ENCODE measurements around the gene HYAL1.

Gene HYAL1

GRCh38 chr3:50303013-50303815, at the start of gene HYAL1:
TSS of gene HYAL1 (minus strand) at chr3:50303574. CDS start at chr3:50302956, 618 bp downstream.
- no peak for DNase-seq (ENCODE audit: low read depth)
- TF ChIP-seq CTCF (conservative IDR thresholded peaks at IDR 0.05; ENCODE audit: low read length): no peak

GRCh38 chr3:50352781-50353180, 49.4 kb upstream of the HYAL1 start:
- H3K4me3 ChIP-seq (ENCODE audit: low read length): no peak overlapping the region
- no peak for DNase-seq (ENCODE audit: low read depth)
- peak; percentile 33 for TF ChIP-seq CTCF (conservative IDR thresholded peaks at IDR 0.05; ENCODE audit: low read length)

More at GRCh38 chr3:50303013-50303815, at the start of gene HYAL1:
- H3K4me3 ChIP-seq (ENCODE audit: low read length): no peak within 1 kb of the TSS

GRCh38 chr3:50351323-50351697, 47.9 kb upstream of the HYAL1 start:
- TF ChIP-seq CTCF (conservative IDR thresholded peaks at IDR 0.05; ENCODE audit: low read length): no peak
- DNase-seq (ENCODE audit: low read depth): no peak

GRCh38 chr3:50350527-50351322, 47.4 kb upstream of the HYAL1 start, which contains the start of the genes CYB561D2 and NPRL2:
TSS of gene CYB561D2 (plus strand) at chr3:50350862. CDS start at chr3:50351434, 572 bp downstream.
TSS of gene NPRL2 (minus strand) at chr3:50350775. CDS start at chr3:50350652, 123 bp downstream.
- DNase-seq (ENCODE audit: low read depth): peak; percentile 90
- no peak for TF ChIP-seq CTCF (conservative IDR thresholded peaks at IDR 0.05; ENCODE audit: low read length)
- peak within 1 kb of the TSS; percentile 97 for H3K4me3 ChIP-seq (ENCODE audit: low read length)

More at GRCh38 chr3:50351323-50351697, 47.9 kb upstream of the HYAL1 start:
- peak overlapping the region; percentile 97 for H3K4me3 ChIP-seq (ENCODE audit: low read length)

GRCh38 chr3:50350213-50350526, 46.8 kb upstream of the HYAL1 start:
- H3K4me3 ChIP-seq (ENCODE audit: low read length): peak overlapping the region; percentile 97

GRCh38 chr3:50347187-50347813, 43.9 kb upstream of the HYAL1 start:
- no peak overlapping the region for H3K4me3 ChIP-seq (ENCODE audit: low read length)
- peak; percentile 69 for TF ChIP-seq CTCF (conservative IDR thresholded peaks at IDR 0.05; ENCODE audit: low read length)
- DNase-seq (ENCODE audit: low read depth): peak; percentile 67

More at GRCh38 chr3:50350213-50350526, 46.8 kb upstream of the HYAL1 start:
- DNase-seq (ENCODE audit: low read depth): no peak
- TF ChIP-seq CTCF (conservative IDR thresholded peaks at IDR 0.05; ENCODE audit: low read length): no peak

Data from AG10803 (cell line).